Subcutaneous adipose tissue (tissue), 4 donors: ENCODE measurements around the gene TTC17. TPM values are rescaled to one million over a fixed set of nuclear protein-coding genes. Genes with fewer than 3 reads are reported as not detected.

Experiments
- CTCF ChIP-seq: fragments of 450-650 bp; IDR thresholded peaks from one replicate; pipeline ENCODE4 v1.5.1; 2016; ENCODE audit warnings: low read depth, mild to moderate bottlenecking, control low read depth, antibody characterized with exemption, moderate library complexity
- total RNA-seq, 4 donors: library from RNA; depleted of rRNA; stranded (reverse); fragments of >200 nt; gene quantifications; one replicate each; pipeline ENCODE4 v1.1.0, GENCODE V29; 2016

The TTC17 gene
- total RNA-seq, 4 donors from 2014 or later, result 105 to 144 (median 117) TPM

GRCh38 chr11:43404836-43405479, 46.2 kb downstream of the TTC17 start:
- TF ChIP-seq CTCF, result no peak

- TF ChIP-seq CTCF, result no peak
Observed at GRCh38 chr11:43408277-43408676, 49.6 kb downstream of the TTC17 start.

GRCh38 chr11:43410394-43410793, 51.7 kb downstream of the TTC17 start:
- TF ChIP-seq CTCF, result no peak

- no peak for TF ChIP-seq CTCF
Observed at GRCh38 chr11:43418197-43418596, 59.5 kb downstream of the TTC17 start.

- TF ChIP-seq CTCF, result no peak
Observed at GRCh38 chr11:43419460-43419859, 60.7 kb downstream of the TTC17 start.

- TF ChIP-seq CTCF, result no peak
Observed at GRCh38 chr11:43427971-43428370, 69.3 kb downstream of the TTC17 start.

- TF ChIP-seq CTCF, result no peak
Observed at GRCh38 chr11:43434893-43435292, 76.2 kb downstream of the TTC17 start.
